HepG2 (cell line): ENCODE measurements around the gene STARD13. TPM values are rescaled to one million over a fixed set of nuclear protein-coding genes. Genes with fewer than 3 reads are reported as not detected.

Source experiments
- AHDC1 ChIP-seq: sonication (generic); formaldehyde crosslinking; IDR thresholded peaks from 2 replicates; pipeline ENCODE4 v1.5.1; 2020; ENCODE audit warnings: mild to moderate bottlenecking, missing genetic modification reagents, borderline replicate concordance
- CREM ChIP-seq, 2 experiments: sonication (generic) in 1 of 2; formaldehyde crosslinking in 1 of 2; IDR thresholded peaks; 2 replicates each; pipeline versions ENCODE4 v1.4.0 to v1.6.1; 2016 to 2020; ENCODE audit warnings: antibody characterized with exemption in 1 of 2, mild to moderate bottlenecking in 1 of 2, missing genetic modification reagents in 1 of 2
- DMAP1 ChIP-seq: IDR thresholded peaks from 2 replicates; pipeline ENCODE4 v1.6.1; 2016
- EED ChIP-seq: sonication (generic); formaldehyde crosslinking; IDR thresholded peaks from 2 replicates; pipeline ENCODE4 v1.5.0; 2020; ENCODE audit warnings: mild to moderate bottlenecking, missing genetic modification reagents
- FOXK2 ChIP-seq: fragments of 450-650 bp; IDR thresholded peaks from 2 replicates; pipeline ENCODE4 v1.6.1; 2016
- GABPA ChIP-seq, 2 experiments: IDR thresholded peaks; 2 replicates each; pipeline ENCODE4 v1.6.1; 2011 to 2016; ENCODE audit warnings: low read depth in 2 of 2, low read length in 1 of 2, missing biosample characterization in 1 of 2, missing genetic modification characterization in 1 of 2
- HNRNPL ChIP-seq: fragments of 200-400 bp; formaldehyde crosslinking; IDR thresholded peaks from 2 replicates; pipeline ENCODE4 v1.6.1; 2017; ENCODE audit warnings: mild to moderate bottlenecking, low read depth, low read length
- JUN ChIP-seq: sonication (generic); formaldehyde crosslinking; IDR thresholded peaks from 2 replicates; pipeline ENCODE4 v1.4.0; 2020; ENCODE audit warnings: mild to moderate bottlenecking, missing genetic modification reagents
- JUNB ChIP-seq: sonication (generic); formaldehyde crosslinking; IDR thresholded peaks from 2 replicates; pipeline ENCODE4 v1.8.0; 2022; ENCODE audit warnings: missing genetic modification reagents, mild to moderate bottlenecking, borderline replicate concordance
- KAT2B ChIP-seq: fragments of 150-350 bp; IDR thresholded peaks from 2 replicates; pipeline ENCODE4 v1.6.1; 2014; ENCODE audit warnings: low read depth, low read length, borderline replicate concordance
- KAT8 ChIP-seq: IDR thresholded peaks from 2 replicates; pipeline ENCODE4 v1.6.1; 2016; ENCODE audit warnings: missing genetic modification reagents, missing compliant biosample characterization
- KDM4B ChIP-seq: sonication (generic); formaldehyde crosslinking; IDR thresholded peaks from 2 replicates; pipeline ENCODE4 v1.4.0; 2020; ENCODE audit warnings: missing genetic modification reagents
- KMT2B ChIP-seq: IDR thresholded peaks from 2 replicates; pipeline ENCODE4 v1.6.1; 2016; ENCODE audit warnings: missing genetic modification reagents, missing compliant biosample characterization
- PAXIP1 ChIP-seq: sonication (generic); formaldehyde crosslinking; conservative IDR thresholded peaks from 2 replicates; pipeline ENCODE4 v1.4.0; 2020; ENCODE audit warnings: mild to moderate bottlenecking, missing genetic modification reagents, moderate library complexity
- PLRG1 ChIP-seq: fragments of 450-650 bp; conservative IDR thresholded peaks from 2 replicates; pipeline ENCODE4 v1.6.1; 2016
- RCOR2 ChIP-seq: IDR thresholded peaks from 2 replicates; pipeline ENCODE4 v1.6.1; 2016; ENCODE audit warnings: missing biosample characterization, missing genetic modification reagents
- SIX4 ChIP-seq: sonication (generic); formaldehyde crosslinking; IDR thresholded peaks from 2 replicates; pipeline ENCODE4 v1.4.0; 2020; ENCODE audit warnings: missing genetic modification reagents
- THRA ChIP-seq: sonication (generic); formaldehyde crosslinking; IDR thresholded peaks from 2 replicates; pipeline ENCODE4 v1.4.0; 2020; ENCODE audit warnings: missing genetic modification reagents, borderline replicate concordance
- ZBTB7B ChIP-seq: sonication (generic); formaldehyde crosslinking; IDR thresholded peaks from 2 replicates; pipeline ENCODE4 v1.4.0; 2020; ENCODE audit warnings: missing genetic modification reagents
- ZNF562 ChIP-seq: sonication (generic); formaldehyde crosslinking; IDR thresholded peaks from 2 replicates; pipeline ENCODE4 v1.8.0; 2022; ENCODE audit warnings: missing genetic modification reagents, borderline replicate concordance
- ZNF83 ChIP-seq: sonication (generic); formaldehyde crosslinking; IDR thresholded peaks from 2 replicates; pipeline ENCODE4 v1.4.0; 2020; ENCODE audit warnings: missing genetic modification reagents, mild to moderate bottlenecking, borderline replicate concordance
- polyA plus RNA-seq, 8 experiments: library from polyadenylated mRNA; depleted of rRNA in 3 of 8; stranded (reverse) in 7 of 8; unstranded in 1 of 8; fragments of >200 nt; fragmentation: Illumina TruSeq in 4 of 8; extraction: Trizol in 4 of 8; gene quantifications; 2 replicates each; pipeline versions ENCODE4 v1.2.1 to v1.2.3, GENCODE V29; 2011 to 2016; ENCODE audit warnings: low read depth in 4 of 8, missing spikeins in 1 of 8, mixed read lengths in 1 of 8; ENCODE audit not compliant: insufficient read depth in 1 of 8
- total RNA-seq, 5 experiments: library from RNA; depleted of rRNA; stranded (reverse); fragments of >200 nt; fragmentation: Illumina TruSeq; extraction: Trizol; gene quantifications; 2 replicates each; pipeline ENCODE4 v1.2.3, GENCODE V29; 2016; ENCODE audit warnings: low read depth in 1 of 5

Gene STARD13
- total and polyA plus RNA-seq, 2 of the 13 experiments (the other 11 are each of a cell fraction or from before 2014, with no cell fraction given) = 12.8 to 14.3 TPM

- TF ChIP-seq THRA (CRISPR knock-in tag) = no peak
- no peak for TF ChIP-seq ZBTB7B (CRISPR knock-in tag)
- no peak for TF ChIP-seq KDM4B (CRISPR knock-in tag)
- no peak for TF ChIP-seq KMT2B (CRISPR knock-in tag)
- TF ChIP-seq GABPA (IDR thresholded peaks at IDR 0.05; ENCODE audit: low read depth, low read length) = no peak
- TF ChIP-seq GABPA (CRISPR knock-in tag; IDR thresholded peaks at IDR 0.05; ENCODE audit: low read depth) = no peak
- TF ChIP-seq CREM (IDR thresholded peaks at IDR 0.05) = peak; percentile 50; the same call in 1 of the 2 replicates
- no peak for TF ChIP-seq CREM (CRISPR knock-in tag; IDR thresholded peaks at IDR 0.05)
- TF ChIP-seq FOXK2 = no peak
- TF ChIP-seq JUNB (CRISPR knock-in tag) = no peak
- TF ChIP-seq KAT8 (CRISPR knock-in tag) = 0 out of 2 replicates have a peak, but pooled peaks have one; percentile 25
- no peak for TF ChIP-seq ZNF83 (CRISPR knock-in tag)
- TF ChIP-seq PAXIP1 = 0 out of 2 replicates have a peak, but pooled peaks have one; percentile 29
- TF ChIP-seq EED (CRISPR knock-in tag) = no peak
- TF ChIP-seq RCOR2 = 0 out of 2 replicates have a peak, but pooled peaks have one; percentile 23
- no peak for TF ChIP-seq SIX4 (CRISPR knock-in tag)
- no peak for TF ChIP-seq KAT2B
- 0 out of 2 replicates have a peak, but pooled peaks have one; percentile 36 for TF ChIP-seq HNRNPL
- no peak for TF ChIP-seq PLRG1
- 0 out of 2 replicates have a peak, but pooled peaks have one; percentile 34 for TF ChIP-seq AHDC1 (CRISPR knock-in tag)
- TF ChIP-seq ZNF562 (CRISPR knock-in tag) = no peak
- TF ChIP-seq JUN = no peak
- TF ChIP-seq DMAP1 (CRISPR knock-in tag) = no peak
These were observed 169.1 kb downstream of the STARD13 start (continued) for GRCh38 chr13:33116321-33117010.
